Stomach (tissue), 4 donors: ENCODE data around the gene DACH1.

Experiments used
- CTCF ChIP-seq, 7 experiments: fragments of 450-650 bp in 4 of 7; fragments of 200-600 bp in 3 of 7; sonication (generic) in 3 of 7; IDR thresholded peaks; one replicate each; pipeline ENCODE4 v1.5.1; 2016 to 2019; ENCODE audit warnings: antibody characterized with exemption in 7 of 7, control low read depth in 2 of 7, mild to moderate bottlenecking in 1 of 7
- POLR2A ChIP-seq, 4 donors: fragments of 450-650 bp; IDR thresholded peaks; one replicate each; pipeline ENCODE4 v1.6.1; 2016; ENCODE audit warnings: antibody characterized with exemption in 4 of 4, control low read depth in 2 of 4, mild to moderate bottlenecking in 1 of 4, moderate library complexity in 1 of 4

GRCh38 chr13:71714802-71715375 is 152.1 kb downstream of the DACH1 start:
- TF ChIP-seq CTCF (IDR thresholded peaks at IDR 0.05) (no peak), POLR2A (IDR thresholded peaks at IDR 0.05) (no peak)
